WERI-Rb-1 (cell line): Measurements from ENCODE around the gene STAMBPL1.

Experiments
- DNase-seq: peaks from one replicate; pipeline ENCODE4 v3.0.0-alpha.2; 2020
- H3K27ac ChIP-seq: fragments of 250-450 bp; sonication (Bioruptor Pico); 2 replicates; pipeline ENCODE4 v1.5.1; 2020; ENCODE audit warnings: mild to moderate bottlenecking, moderate library complexity
- H3K27me3 ChIP-seq: fragments of 250-450 bp; sonication (Bioruptor Pico); 2 replicates; pipeline ENCODE4 v1.5.1; 2021; ENCODE audit warnings: mild to moderate bottlenecking, low read depth, moderate library complexity; ENCODE audit not compliant: insufficient read depth, severe bottlenecking
- H3K36me3 ChIP-seq: fragments of 250-450 bp; sonication (Bioruptor Pico); 2 replicates; pipeline ENCODE4 v1.5.1; 2020; ENCODE audit warnings: mild to moderate bottlenecking, moderate library complexity
- H3K4me3 ChIP-seq: 2 replicates; pipeline ENCODE4 v1.5.1; 2011; ENCODE audit warnings: low read depth, mild to moderate bottlenecking, control low read depth, low read length
- H3K9me3 ChIP-seq: fragments of 250-450 bp; sonication (Bioruptor Pico); 2 replicates; pipeline ENCODE4 v1.5.1; 2021; ENCODE audit warnings: mild to moderate bottlenecking, moderate library complexity; ENCODE audit not compliant: severe bottlenecking
- TF ChIP-seq, protein P1 (sequence below): IDR thresholded peaks from 2 replicates; pipeline ENCODE4 v1.5.1; 2011; ENCODE audit warnings: low read depth, mild to moderate bottlenecking, control low read depth, inconsistent platforms, low read length

Gene STAMBPL1

GRCh38 chr10:88883448-88883809 is 3.4 kb downstream of the STAMBPL1 start:
- Histone ChIP-seq H3K36me3 (peaks cover 4% of the 10 kb centered on the region; the same call in 1 of the 2 replicates), H3K4me3 (no peak overlapping the region), H3K9me3 (no peaks in the 10 kb centered on the region), H3K27ac (no peak overlapping the region), H3K27me3 (no peaks in the 10 kb centered on the region)
- TF ChIP-seq, protein P1, sequence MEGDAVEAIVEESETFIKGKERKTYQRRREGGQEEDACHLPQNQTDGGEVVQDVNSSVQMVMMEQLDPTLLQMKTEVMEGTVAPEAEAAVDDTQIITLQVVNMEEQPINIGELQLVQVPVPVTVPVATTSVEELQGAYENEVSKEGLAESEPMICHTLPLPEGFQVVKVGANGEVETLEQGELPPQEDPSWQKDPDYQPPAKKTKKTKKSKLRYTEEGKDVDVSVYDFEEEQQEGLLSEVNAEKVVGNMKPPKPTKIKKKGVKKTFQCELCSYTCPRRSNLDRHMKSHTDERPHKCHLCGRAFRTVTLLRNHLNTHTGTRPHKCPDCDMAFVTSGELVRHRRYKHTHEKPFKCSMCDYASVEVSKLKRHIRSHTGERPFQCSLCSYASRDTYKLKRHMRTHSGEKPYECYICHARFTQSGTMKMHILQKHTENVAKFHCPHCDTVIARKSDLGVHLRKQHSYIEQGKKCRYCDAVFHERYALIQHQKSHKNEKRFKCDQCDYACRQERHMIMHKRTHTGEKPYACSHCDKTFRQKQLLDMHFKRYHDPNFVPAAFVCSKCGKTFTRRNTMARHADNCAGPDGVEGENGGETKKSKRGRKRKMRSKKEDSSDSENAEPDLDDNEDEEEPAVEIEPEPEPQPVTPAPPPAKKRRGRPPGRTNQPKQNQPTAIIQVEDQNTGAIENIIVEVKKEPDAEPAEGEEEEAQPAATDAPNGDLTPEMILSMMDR, result no peak
- no peak for DNase-seq

- DNase-seq, result no peak
- Histone ChIP-seq H3K27me3 (no peaks in the 10 kb centered on the region), H3K4me3 (no peak overlapping the region), H3K9me3 (no peaks in the 10 kb centered on the region), H3K27ac (no peak overlapping the region), H3K36me3 (no peaks in the 10 kb centered on the region; the same call in 1 of the 2 replicates)
- TF ChIP-seq, protein P1, result no peak
Observed at GRCh38 chr10:88886557-88886956, 6.5 kb downstream of the STAMBPL1 start.

GRCh38 chr10:88888810-88889445 is 8.9 kb downstream of the STAMBPL1 start:
- H3K27ac ChIP-seq, result no peak overlapping the region

DNA sequence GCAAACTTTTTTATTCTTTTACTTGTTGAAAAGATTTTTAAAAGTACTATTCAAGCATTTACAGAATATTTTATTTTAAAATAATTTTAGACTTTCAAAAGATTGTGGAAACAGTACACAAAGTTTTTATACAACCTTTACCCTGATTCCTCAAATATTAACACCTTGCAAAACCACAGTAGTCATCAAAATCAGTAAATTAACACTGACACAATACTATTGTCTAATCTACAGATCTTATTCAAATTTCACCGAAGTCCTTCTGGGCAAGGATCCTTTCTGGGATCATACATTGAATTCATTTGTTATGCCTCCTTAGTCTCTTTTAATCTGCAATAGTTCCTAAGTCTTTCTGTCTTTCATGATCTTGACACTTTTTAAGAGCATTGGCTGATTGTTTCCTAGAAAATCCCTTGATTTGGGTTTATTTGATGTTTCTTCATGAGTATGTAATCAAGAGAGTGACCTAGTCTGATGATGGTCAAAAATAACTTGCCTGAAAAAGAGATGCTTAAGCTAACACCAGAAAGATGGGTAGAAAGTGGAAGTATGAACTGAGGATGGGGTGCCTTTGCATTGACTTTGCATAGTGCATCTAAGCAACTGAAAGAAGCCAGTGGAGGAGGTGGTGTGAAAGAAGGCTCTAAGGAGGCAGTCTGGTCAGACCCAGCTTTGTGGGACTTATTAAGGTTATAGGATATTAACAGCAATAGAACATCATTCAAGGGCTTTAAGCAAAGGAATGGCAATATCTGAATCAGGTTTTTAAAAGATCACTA is 9.7 kb downstream of the STAMBPL1 start:
- Histone ChIP-seq H3K27ac (no peak overlapping the region), H3K36me3 (no peaks in the 10 kb centered on the region)
- TF ChIP-seq, protein P1, result no peak

More at GRCh38 chr10:88888810-88889445, 8.9 kb downstream of the STAMBPL1 start:
- Histone ChIP-seq H3K36me3 (no peaks in the 10 kb centered on the region), H3K27me3 (no peaks in the 10 kb centered on the region), H3K4me3 (no peak overlapping the region), H3K9me3 (no peaks in the 10 kb centered on the region)
- TF ChIP-seq, protein P1, result no peak
- DNase-seq, result no peak

DNA sequence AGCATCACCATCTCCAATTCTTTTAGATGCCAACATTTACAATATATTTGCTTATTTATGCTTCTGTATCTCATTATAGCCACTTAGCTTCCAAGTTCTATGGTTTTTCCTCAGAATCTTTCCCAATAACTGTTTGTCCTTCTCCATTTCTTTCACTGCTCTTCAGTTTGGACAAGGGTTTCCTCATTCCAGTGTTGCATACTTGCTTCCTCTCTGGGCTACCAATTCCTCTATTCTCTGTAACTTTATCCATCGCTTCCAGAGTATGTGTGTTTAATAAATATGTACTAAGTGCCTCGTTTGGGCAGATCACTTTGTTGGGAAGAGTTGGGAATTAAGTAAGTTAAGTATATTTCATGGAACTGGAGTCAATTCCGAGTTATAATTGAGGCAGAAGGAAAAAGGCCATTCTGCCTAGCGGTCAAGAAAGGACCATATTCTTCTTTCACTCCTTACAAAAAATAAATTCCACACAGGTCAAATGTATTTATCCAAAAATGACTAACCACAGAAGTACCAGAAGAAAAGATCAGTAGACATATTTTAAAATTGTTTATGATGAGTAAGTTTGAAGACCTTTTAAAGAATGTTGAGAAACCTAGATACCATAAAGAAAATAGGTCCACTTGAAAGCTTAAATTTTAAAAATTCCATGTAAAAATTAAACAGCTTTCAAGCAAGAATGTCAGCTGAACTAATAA is 10.8 kb downstream of the STAMBPL1 start:
- Histone ChIP-seq H3K27ac (no peak overlapping the region), H3K36me3 (no peaks in the 10 kb centered on the region), H3K9me3 (no peaks in the 10 kb centered on the region), H3K27me3 (no peaks in the 10 kb centered on the region), H3K4me3 (no peak overlapping the region)
- no peak for DNase-seq
- TF ChIP-seq, protein P1, result no peak

More for the DNA sequence above, 9.7 kb downstream of the STAMBPL1 start:
- Histone ChIP-seq H3K9me3 (no peaks in the 10 kb centered on the region), H3K4me3 (no peak overlapping the region), H3K27me3 (no peaks in the 10 kb centered on the region)
- no peak for DNase-seq
